ENCODE results near the gene CTCFL. TPM values are rescaled to one million over a fixed set of nuclear protein-coding genes. Genes with fewer than 3 reads are reported as not detected.

CTCFL gene
- total and polyA plus RNA-seq, 2 of the 13 experiments (the other 11 are each of a cell fraction or from before 2014, with no cell fraction given): 0.04 TPM; not detected in 1

- TF ChIP-seq ZNF207 (IDR thresholded peaks at IDR 0.05; ENCODE audit: borderline replicate concordance) (no peak), ZNF431 (CRISPR knock-in tag; IDR thresholded peaks at IDR 0.05; ENCODE audit: borderline replicate concordance, low read depth) (no peak), ZNF382 (CRISPR knock-in tag; IDR thresholded peaks at IDR 0.05; ENCODE audit: borderline replicate concordance) (no peak), ARHGAP35 (CRISPR knock-in tag; IDR thresholded peaks at IDR 0.05; ENCODE audit: borderline replicate concordance) (no peak), ZNF333 (CRISPR knock-in tag; IDR thresholded peaks at IDR 0.05; ENCODE audit: borderline replicate concordance) (no peak), ZNF589 (CRISPR knock-in tag; conservative IDR thresholded peaks at IDR 0.05) (no peak), TMF1 (CRISPR knock-in tag; IDR thresholded peaks at IDR 0.05; ENCODE audit: low read depth) (no peak), ZXDC (CRISPR knock-in tag; IDR thresholded peaks at IDR 0.05) (no peak), ZNF83 (CRISPR knock-in tag; IDR thresholded peaks at IDR 0.05; ENCODE audit: borderline replicate concordance) (no peak), ZNF782 (CRISPR knock-in tag; IDR thresholded peaks at IDR 0.05; ENCODE audit: borderline replicate concordance) (no peak), ZNF235 (CRISPR knock-in tag; IDR thresholded peaks at IDR 0.05; ENCODE audit: borderline replicate concordance) (no peak), NFIB (CRISPR knock-in tag; IDR thresholded peaks at IDR 0.05; ENCODE audit: borderline replicate concordance) (no peak), NR3C1 (CRISPR knock-in tag; IDR thresholded peaks at IDR 0.05) (no peak), MTF1 (CRISPR knock-in tag; IDR thresholded peaks at IDR 0.05) (no peak), ZNF251 (CRISPR knock-in tag; IDR thresholded peaks at IDR 0.05) (no peak), MEIS2 (CRISPR knock-in tag; IDR thresholded peaks at IDR 0.05) (peak; percentile 68; the same call in 1 of the 2 replicates), ZNF432 (CRISPR knock-in tag; IDR thresholded peaks at IDR 0.05; ENCODE audit: borderline replicate concordance) (no peak), ZNF687 (CRISPR knock-in tag; IDR thresholded peaks at IDR 0.05) (no peak), MAFK (conservative IDR thresholded peaks at IDR 0.05 in 1 of 2, IDR thresholded peaks at IDR 0.05 in 1 of 2; ENCODE audit: low read length in 2 of 2) (peak in 1 of 2 experiments; percentile 21; a peak in 1 of 4 replicates), SP140L (CRISPR knock-in tag; IDR thresholded peaks at IDR 0.05; ENCODE audit: borderline replicate concordance) (no peak), ZBTB42 (CRISPR knock-in tag; IDR thresholded peaks at IDR 0.05) (no peak), NCOA1 (CRISPR knock-in tag; IDR thresholded peaks at IDR 0.05) (0 out of 2 replicates have a peak, but pooled peaks have one; percentile 26), NR2F1 (CRISPR knock-in tag; IDR thresholded peaks at IDR 0.05) (peak in 1 of 2 experiments; percentile 57; a peak in 1 of 4 replicates), GATAD2A (CRISPR knock-in tag; IDR thresholded peaks at IDR 0.05) (peak; percentile 70)
Observed at GRCh38 chr20:57555457-57556184, 30.7 kb upstream of the CTCFL start (continued).
